Central memory CD4-positive, alpha-beta T cell (primary cell): ENCODE measurements around the gene KCTD5.
"Not testable (repeated sequence)": the region's sequence is repeated elsewhere in the genome, so short reads cannot be mapped to it uniquely, and the experiment has no call there.

Experiments used
- DNase-seq: peaks from one replicate; pipeline ENCODE4 v3.0.0; 2022

Gene KCTD5

DNA sequence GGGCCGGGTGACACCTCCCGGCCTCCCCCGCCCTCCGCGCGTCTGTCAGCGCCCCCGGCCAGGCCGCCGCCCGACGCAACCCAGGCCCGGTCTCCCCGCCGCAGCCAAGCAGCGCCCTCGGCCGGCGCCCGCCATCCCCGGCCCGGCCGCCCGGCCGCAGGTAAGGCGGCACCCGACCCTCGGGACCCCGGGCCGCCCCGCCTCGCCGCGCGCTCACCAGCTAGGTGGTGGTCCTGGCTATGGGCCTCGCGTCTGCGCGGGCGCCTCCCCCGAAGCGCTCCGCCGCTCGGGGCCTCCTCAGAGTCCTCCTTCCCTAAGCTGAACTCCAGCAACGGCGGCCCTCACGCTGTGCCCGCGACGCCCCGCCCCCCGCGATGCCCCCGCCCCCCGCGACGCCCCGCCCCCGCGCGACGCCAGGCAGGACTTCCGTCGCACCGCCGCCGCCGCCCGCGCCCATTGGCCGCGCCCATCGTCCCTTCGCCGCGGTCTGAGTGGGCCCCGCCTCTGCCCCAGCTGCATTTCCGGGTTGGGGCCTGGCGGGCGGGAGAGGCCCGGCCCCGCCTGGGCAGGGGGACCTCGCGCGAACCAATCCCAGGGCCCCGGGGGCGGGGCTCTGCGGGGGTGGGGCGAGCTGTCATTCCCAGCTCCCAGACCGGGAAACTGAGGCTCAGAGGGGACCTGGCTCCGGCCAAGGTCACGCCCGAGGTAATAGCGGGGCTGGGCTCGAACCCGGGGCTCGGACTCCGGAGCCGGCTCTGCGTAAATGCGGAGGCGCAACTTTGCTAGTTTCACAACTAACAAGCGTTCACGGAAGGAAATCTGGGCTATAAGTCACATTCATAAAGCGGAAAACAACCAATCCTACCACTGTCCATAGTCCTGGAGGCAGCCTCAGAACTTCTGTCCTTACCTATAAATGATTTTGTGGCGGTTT is 9.0 kb upstream of the KCTD5 start:
- peak; percentile 97 for DNase-seq

DNA sequence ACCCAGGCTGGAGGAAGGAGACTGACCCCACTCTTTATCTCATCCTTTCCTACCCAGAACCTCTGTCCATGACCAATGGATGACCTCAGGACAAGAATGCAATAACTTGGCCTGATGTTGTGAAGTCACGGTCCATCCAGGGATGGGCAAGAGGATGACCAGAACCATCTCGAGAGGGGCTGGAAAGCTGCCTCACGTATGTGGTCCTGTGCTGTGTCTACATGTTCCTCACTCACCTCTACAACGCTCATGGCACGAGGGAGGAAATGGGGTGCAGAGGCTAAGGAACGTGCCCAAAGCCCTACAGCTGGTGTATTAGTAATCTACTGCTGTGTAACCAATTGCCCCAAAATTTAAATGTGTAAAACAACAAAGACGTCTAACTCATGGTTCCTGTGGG is 7.3 kb upstream of the KCTD5 start:
- no peak for DNase-seq

DNA sequence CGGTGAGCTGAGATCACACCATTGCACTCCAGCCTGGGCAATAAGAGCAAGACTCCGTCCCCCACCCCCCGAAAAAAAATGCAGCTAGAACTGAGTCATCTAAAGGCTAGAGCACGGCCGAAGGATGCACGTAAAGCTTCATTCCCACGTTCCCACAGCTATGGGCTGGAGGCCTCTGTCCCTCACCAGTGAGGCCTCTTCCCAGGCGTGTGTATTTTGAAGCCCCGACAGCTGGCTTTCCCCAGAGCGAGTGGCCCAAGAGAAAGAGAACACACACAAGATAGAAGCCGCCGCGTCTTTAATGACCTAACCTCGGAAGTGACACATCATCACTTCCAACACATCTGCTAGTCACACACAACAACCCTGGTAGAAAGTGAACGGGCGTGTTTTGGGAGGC is 6.6 kb upstream of the KCTD5 start:
- no peak for DNase-seq

DNA sequence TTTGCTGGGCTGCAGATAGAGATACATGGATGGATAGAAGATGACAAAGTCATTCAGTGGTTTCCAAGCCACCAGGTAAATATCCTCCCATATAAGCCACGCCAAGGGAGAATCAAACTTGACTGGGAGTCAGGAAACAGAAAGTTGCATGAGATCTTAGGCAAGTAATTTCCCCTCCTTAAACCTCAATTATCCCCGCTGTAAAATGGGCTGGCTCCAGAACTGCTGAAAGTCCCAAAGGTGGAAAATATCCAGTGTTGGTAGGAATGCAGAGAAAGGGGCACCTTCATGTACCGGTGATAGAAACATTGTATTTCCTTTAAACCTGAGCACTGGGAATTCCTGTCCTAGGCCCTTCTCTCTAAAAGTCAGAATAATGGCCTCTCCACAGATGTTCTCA is 5.4 kb upstream of the KCTD5 start:
- DNase-seq, result not testable (repeated sequence)

DNA sequence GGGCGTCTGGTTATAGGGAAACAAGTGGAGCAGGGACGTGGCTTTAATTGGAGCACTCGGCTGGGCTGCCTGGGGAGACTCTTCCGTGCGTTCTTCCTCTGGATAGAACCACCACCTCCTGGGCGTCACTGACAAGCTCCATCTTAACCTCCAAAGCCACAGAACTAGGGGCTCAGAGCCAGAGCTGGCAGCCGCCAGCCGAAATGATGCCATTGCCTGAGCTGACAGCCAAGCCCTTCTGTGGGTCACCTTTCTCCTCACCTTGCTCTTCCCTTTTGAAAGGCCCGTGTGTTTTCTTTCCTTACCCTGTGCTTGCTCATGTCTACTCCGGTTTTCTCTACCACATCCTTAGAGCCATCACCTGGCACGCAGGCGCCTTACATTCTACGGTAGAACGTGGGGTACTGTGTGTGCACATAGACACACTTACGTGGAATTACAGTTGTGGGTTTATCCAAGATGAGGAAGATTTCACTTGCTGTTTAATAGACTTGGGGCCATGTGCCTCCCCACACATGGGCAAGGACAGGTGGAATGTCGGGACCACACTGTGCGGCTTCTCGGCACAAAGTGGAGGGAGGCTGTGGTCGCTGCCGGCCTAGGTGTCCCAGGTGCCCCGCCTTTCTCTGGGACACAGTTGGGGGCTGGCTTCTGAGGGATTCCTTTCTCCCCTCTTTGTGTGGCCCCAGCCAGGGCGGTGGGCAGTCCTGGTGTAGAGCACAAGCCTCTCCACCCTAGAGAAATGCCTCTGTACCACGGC is 3.9 kb upstream of the KCTD5 start:
- not testable (repeated sequence) for DNase-seq

DNA sequence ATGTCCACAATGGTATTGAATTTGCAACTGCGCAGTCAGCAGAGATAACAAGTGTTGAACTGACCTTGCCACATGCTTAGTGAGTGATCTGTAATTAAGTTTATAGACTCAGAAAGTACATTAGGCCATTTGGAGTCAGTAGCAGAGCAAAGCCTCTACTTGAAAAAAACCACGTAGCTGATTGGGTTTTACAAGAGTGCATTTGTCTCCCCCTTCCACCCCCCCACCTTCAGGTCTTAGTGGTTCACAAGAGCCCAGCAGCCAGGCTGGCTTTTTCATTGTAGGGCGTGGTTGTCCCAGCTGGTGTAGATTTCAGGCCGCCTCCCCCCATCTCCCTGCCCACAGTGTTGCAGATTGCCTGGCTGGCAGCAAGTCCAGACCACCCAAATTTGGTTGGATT is 2.4 kb upstream of the KCTD5 start:
- not testable (repeated sequence) for DNase-seq

DNA sequence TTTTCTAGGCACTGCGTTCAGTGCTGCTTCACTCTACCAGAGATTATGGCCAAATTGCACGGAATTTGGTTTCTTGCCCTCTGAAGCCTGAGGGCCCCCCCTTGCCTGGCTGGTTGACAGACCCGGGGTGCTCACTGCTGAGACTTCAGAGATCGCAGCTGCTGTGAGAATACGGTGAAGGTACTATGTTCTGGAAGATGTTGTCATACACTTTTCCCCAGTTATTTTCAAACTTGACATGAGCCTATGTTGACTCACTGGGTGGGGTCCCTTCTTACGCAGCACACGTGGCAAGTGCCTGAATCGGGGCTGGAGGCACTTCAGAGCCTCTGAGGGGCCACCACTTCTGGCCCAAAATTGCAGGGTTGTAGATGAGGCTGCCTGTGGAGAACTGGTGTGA is 2.0 kb upstream of the KCTD5 start:
- not testable (repeated sequence) for DNase-seq

DNA sequence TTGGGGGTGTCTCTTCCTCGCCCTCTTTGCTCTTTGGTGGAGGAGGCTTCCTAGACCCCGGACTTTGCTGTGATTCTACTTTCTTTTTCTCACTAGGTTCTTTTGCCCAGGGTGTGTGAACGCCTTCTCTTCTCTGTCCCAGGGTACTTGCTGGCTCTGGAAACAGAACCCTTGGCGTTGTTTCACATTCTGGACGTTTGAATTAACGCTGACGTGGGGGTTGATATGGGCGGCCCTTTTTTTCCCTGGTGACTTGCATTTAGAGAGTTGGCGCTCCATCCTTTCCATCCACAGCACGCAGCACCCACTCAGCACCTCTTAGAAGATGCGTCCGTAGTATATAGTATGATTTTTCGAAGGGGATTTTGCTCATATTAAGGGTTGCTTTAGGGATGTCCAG is 718 bp downstream of the KCTD5 start:
- DNase-seq, result not testable (repeated sequence)

DNA sequence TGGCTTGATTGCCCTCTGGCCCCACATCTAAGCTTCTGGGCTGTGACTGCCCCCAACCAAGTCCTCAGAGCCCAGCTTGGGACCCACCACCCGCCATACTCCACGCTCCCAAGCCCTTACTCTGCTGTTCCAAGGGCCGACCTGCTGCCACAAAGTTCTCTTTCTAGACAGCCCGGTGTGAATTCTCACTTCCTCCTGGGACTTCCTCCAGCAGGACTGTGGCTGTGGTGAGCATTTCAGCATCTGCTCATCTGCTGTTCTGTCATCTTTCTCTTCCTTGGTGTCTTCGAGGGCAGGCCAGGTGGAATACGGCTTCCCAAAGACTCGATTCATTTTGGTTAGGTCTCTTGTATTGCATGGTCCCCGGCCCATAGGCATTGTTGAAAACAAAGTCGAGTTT is 3.8 kb downstream of the KCTD5 start:
- DNase-seq, result not testable (repeated sequence)

DNA sequence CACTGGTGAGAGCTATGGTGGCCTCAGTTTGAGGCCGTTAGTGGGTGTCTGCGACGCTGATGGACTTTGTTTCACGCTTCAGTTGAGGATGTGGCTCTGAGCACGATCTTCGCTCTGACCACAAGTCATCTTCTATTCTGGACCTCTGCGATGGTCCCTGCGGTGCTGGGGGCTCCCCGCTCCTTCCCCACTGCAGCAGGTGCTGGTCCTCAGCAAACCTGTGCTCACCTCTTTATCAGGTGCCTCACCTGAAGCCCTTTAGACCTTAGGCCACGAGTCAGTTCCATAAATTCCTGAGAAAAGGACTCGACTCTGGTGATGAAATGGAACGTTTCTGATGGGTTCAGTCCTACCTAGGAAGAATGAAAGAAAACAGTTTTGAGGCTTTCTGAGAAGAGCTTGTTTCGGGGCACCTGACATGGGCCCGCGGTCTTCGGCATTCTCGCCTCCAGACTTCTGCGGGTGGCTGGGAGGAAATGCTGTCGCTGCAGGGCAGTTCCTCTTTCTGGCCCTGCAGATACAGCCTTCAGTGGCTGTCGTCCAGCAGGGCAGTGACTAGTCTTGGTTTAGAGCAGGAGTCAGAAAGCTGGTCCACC is 4.7 kb downstream of the KCTD5 start:
- DNase-seq, result no peak

DNA sequence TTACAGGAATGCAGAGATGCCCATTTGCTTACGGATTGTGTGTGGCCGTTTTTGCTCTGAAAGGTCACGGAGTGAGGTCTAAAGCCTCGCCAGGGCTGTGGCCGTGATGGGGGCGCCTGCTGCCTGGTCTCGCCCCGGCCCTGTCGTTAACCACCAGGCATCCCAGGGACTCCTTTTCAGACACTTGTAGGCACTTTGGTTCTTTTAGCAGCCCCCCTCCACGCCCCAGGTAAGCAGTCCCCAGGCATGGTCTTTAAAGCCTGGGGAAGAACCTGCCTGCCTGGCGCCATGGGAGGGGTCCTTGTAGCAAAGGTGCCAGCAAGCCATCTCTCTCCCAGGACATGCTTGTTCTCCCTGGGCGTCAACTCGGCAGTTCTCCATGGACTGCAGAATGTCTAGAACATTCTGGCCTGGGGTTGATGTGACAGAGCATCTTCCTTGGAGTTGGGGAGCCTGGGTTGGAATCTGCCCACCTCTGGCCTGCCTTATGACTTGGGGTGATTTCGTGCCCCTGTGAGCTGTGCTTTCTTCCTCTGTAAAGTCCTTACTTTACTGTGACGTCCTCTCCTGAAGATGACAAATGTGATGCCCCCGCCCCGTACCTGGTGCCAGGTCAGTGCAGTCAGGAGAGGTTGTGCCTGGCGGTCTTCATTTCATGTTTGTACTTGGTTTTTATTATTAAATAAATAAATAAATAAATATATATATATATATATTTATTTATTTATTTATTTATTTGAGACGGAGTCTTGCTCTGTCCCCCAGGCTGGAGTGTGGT is 5.4 kb downstream of the KCTD5 start:
- DNase-seq, result no peak

DNA sequence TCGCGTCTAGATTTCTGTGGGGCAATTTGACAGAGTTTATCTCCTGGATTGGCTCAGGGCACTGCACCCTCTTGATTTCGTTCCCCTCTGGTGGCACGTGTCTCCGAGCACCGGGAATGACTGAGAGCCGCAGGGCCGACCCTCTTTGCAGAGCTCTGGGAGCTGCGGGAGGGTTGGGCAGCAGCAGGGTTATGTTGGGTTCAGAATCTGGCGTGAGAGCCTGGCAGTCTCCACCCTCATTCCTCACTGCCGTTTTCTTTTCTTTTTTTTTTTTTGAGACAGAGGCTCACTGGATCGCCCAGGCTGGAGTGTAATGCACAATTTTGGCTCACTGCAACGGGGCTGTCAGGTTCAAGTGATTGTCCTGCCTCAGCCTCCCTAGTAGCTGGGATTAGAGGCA is 7.1 kb downstream of the KCTD5 start:
- not testable (repeated sequence) for DNase-seq

DNA sequence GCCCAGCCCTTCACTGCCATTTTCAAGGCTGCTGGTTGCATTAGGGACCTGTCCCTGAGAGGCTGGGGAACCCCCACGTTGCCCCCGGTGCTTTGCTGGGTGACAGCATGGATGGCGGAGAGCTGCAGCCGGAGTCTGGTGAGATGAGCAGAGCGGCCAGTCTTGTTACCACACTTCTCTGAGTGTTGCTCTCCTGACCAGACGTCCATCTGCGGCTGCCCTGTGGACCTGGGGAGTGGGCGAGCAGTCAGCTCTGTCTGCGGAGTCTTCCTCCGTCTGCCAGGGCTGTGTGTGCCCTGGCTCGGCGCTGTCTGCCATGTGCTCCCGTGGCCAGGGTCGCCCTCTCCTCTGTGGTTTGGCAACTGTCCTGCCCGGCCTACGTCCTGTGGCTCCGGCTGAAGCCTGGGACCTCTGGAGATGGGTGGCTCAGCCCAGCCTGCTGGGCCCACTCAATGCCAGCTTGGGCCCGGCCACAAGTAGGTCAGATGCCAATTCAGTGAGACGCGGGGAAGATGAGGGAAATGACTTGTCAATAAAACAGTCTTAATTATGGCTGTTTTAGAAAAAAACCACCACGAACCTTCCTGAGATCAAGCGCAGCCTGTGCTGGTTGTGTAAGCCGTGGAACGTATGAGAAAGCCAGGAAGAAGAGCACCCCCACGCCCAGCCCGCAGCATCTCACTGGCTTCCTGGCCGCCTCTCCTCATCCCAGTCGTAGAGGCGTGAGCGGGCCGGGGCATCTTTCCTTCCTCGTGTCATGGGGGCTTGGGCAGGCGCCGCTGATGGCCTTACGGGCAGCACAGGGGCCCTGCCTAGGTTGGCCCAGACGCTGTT is 7.9 kb downstream of the KCTD5 start:
- no peak for DNase-seq

DNA sequence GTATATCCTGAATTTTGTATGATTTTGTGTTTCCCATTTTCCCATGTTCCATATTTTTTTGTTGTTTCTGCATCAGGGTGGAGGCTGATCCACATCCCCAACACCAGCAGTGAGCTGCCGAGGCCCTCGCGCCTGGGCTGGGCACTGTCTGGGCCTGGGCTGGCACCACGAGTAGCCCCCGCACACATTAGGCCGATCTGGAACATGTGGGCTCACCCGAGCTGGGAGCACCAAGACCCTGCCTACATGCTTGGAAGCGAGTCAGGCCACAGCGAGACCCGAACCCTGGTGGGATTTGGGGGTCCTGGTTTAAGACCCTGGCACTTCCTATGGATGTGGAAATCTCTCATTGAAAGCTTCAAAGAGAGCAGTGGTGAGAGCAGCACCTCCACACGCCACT is 8.5 kb downstream of the KCTD5 start:
- DNase-seq, result no peak

DNA sequence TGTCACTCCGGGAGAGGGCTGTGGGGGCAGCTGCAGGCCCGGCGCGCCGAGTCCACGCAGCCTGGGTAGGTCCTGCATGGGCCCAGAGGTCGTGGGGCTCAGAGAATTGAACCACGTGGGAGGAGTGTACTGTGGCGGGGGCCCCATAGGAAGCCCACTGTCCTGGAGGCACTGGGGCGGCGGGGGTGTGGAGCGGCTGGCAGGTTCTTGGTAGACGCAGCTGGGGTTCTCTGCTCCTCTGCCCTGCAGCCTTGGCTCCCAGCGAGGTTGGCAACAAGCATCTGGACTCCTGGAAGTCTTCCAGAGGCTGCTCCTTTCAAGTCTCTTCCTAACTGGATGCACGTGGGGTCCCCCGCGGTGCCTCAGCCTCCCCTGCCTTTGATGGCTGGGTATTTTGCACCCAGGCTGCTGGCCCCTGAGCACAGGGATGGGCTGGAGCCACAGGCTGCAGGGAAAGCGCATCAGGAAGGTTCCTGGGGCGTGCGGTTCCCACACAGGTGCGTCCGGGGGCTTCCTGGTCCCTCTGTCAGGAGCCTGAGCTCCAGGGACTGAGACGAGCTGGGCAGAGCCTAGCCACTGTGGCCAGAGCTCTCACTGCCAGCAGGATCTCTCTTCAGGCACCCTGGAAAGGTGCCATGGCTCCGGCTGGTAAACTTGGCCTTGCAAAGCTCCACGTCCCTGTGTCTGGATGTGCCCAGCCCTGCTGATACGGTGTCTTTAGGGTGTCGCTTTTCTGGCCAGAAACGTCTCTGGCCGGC is 9.3 kb downstream of the KCTD5 start:
- DNase-seq, result no peak

DNA sequence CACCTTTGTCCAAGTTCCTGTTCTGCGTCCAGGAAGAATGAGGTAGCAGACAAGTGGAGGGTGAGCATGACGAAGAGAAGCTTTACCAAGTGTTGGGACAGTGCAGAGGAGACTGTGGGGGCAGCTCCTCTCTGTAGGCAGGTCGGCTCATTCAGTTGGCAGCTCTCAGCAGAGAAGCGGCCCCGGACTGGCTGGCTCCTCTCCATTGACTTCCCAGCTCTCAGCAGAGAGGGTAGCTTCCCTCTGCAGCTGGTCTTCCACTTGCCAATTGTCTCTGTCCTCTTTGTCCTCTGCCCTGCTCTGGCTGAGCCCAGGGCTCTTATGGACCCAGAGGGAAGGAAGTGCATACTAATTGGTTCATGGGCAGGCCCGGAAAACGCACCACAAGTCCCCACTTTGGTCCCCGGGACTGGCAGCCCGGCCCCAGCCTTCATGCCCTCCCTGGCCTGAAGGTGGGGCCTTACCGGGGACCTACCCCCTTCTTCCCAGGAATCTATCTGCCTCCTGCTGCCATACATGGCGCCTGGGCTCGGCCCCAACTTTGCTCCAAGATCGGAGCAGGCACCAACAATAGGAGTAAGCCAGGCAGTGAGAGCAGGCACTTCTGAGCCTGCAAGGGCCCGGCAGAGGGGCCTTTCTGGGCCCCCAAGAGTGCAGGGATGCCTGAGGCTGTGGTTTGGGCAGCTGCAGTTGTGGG is 10.1 kb downstream of the KCTD5 start:
- no peak for DNase-seq

DNA sequence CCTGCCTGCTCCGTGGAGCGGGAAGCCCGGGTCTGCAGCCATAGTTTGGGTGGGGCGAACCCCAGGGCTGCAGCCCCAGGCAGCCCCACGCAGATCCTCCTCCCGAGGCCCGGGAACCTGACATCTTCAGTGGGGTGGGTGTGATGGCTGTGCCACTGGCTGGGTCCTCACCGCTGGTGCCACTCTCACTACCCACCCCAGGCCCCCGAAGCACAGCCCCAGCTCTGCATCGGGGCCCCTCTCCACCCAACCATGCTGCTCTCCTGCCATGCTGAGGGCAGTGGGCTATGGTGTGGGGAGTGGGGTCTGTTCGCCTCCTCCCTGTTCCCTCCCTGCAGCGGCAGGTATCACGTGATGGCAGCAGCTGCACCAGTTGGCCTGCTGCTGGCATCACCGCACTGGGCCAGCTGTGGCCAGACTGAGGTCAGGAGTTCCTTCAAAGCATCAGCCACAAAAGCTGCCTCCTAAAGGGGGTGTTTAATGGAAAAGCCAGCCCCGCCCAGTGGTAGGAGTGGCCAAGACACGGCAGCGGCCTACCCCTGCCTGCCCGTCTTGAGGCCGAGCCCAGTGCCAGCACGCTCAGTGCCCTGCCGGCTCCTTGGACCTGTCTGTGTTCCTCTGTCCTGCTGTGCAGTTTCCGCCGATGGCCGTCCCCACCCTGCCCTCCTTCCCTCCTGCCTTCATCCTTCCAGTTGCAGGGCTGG is 10.8 kb downstream of the KCTD5 start:
- no peak for DNase-seq

DNA sequence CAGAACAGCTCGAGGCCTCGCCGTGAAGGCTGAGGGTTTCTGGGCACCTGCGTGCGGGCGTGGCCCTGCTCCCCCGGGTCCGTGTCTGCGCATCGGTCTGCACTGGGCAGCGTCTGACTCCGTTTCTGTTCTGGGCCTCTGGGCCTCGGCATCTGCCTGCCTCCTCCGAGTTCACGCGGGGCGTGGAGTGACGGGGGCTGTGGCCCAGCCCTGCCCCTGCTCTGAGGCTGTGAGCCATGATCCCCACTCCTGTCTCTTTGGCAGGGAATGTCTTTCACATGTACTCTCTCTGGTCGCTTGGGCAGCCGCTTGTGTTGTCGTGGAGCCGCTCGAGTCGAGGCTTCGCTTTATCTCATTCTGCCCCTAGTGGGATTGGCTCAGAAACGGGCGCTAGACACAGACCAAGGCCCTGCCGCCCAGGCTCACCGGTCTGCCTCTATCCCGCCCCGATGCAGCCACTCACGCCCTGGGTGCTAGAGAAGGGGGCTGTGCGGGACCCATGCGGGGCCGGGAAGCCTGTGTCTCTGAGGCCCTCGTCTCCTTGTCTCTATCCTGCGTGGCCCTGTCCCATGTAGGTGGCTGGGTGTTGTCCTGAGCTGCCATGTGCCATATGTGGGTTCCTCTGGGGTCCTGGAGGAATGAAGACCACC is 14.4 kb downstream of the KCTD5 start:
- not testable (repeated sequence) for DNase-seq

DNA sequence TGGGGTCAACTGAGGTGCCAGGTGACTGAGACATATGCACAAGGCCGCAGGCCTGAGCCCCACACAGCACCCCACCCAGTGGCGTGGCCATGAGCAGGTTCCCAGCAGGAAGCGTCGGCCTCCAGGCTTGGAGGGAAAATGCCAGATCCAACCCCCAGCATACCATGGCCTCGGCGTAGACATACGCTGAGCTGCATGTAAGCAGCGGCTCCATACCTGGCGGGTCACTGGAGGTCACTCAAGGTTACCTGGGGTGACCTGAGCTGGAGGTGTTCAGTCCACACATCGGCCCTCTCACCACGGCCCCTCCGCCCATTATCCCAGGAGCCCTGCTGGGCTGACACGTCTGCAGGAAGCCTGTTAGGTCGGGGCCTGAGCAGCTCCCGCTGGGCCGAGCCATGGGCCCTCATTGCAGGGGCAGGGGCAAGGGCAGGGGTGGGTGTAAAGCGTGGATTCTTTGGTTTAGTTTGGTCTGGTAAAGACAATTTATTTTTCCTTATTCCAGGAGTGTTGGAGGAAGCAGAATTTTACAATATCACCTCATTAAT is 15.2 kb downstream of the KCTD5 start:
- DNase-seq, result no peak
